ENCODE data around the gene LRRC36.
"Not testable (repeated sequence)": the region's sequence is repeated elsewhere in the genome, so short reads cannot be mapped to it uniquely, and the experiment has no call there.

The LRRC36 gene

GRCh38 chr16:67404740-67405226 lies 78.2 kb downstream of the LRRC36 start:
- no peaks in the 10 kb centered on the region for H3K36me3 ChIP-seq (ENCODE audit: insufficient read depth, low read length)
- no peak overlapping the region for H3K9ac ChIP-seq (ENCODE audit: low read depth, low read length)
- peaks cover 21% of the 10 kb centered on the region for H3K4me1 ChIP-seq (ENCODE audit: insufficient read depth, low read length)
- H3K9me3 ChIP-seq (ENCODE audit: control insufficient read depth, insufficient read depth, low read length): no peaks in the 10 kb centered on the region

- Histone ChIP-seq H3K9ac (ENCODE audit: low read depth, low read length) (no peak overlapping the region), H3K36me3 (ENCODE audit: insufficient read depth, low read length) (no peaks in the 10 kb centered on the region), H3K9me3 (ENCODE audit: control insufficient read depth, insufficient read depth, low read length) (no peaks in the 10 kb centered on the region), H3K4me1 (ENCODE audit: insufficient read depth, low read length) (peaks cover 21% of the 10 kb centered on the region)
Measured at GRCh38 chr16:67405336-67405735, 78.7 kb downstream of the LRRC36 start.

- Histone ChIP-seq H3K9ac (ENCODE audit: low read depth, low read length) (no peak overlapping the region), H3K36me3 (ENCODE audit: insufficient read depth, low read length) (no peaks in the 10 kb centered on the region), H3K4me1 (ENCODE audit: insufficient read depth, low read length) (peaks cover 21% of the 10 kb centered on the region)
Measured at GRCh38 chr16:67406111-67406971, 79.7 kb downstream of the LRRC36 start.

GRCh38 chr16:67407176-67407787 lies 80.7 kb downstream of the LRRC36 start:
- no peaks in the 10 kb centered on the region for H3K9me3 ChIP-seq (ENCODE audit: control insufficient read depth, insufficient read depth, low read length)
- H3K36me3 ChIP-seq (ENCODE audit: insufficient read depth, low read length): no peaks in the 10 kb centered on the region
- H3K4me1 ChIP-seq (ENCODE audit: insufficient read depth, low read length): peaks cover 21% of the 10 kb centered on the region
- H3K9ac ChIP-seq (ENCODE audit: low read depth, low read length): no peak overlapping the region

More at GRCh38 chr16:67406111-67406971, 79.7 kb downstream of the LRRC36 start:
- H3K9me3 ChIP-seq (ENCODE audit: control insufficient read depth, insufficient read depth, low read length): no peaks in the 10 kb centered on the region

- Histone ChIP-seq H3K36me3 (ENCODE audit: insufficient read depth, low read length) (no peaks in the 10 kb centered on the region), H3K9me3 (ENCODE audit: control insufficient read depth, insufficient read depth, low read length) (no peaks in the 10 kb centered on the region), H3K4me1 (ENCODE audit: insufficient read depth, low read length) (peaks cover 21% of the 10 kb centered on the region), H3K9ac (ENCODE audit: low read depth, low read length) (no peak overlapping the region)
Measured at GRCh38 chr16:67407788-67408452, 81.3 kb downstream of the LRRC36 start.

- no peaks in the 10 kb centered on the region for H3K9me3 ChIP-seq (ENCODE audit: control insufficient read depth, insufficient read depth, low read length)
- no peaks in the 10 kb centered on the region for H3K36me3 ChIP-seq (ENCODE audit: insufficient read depth, low read length)
- H3K4me1 ChIP-seq (ENCODE audit: insufficient read depth, low read length): peaks cover 29% of the 10 kb centered on the region
- no peak overlapping the region for H3K9ac ChIP-seq (ENCODE audit: low read depth, low read length)
Measured at GRCh38 chr16:67409631-67410030, 83.0 kb downstream of the LRRC36 start.

- Histone ChIP-seq H3K9me3 (ENCODE audit: control insufficient read depth, insufficient read depth, low read length) (no peaks in the 10 kb centered on the region), H3K4me1 (ENCODE audit: insufficient read depth, low read length) (peaks cover 23% of the 10 kb centered on the region), H3K36me3 (ENCODE audit: insufficient read depth, low read length) (no peaks in the 10 kb centered on the region), H3K9ac (ENCODE audit: low read depth, low read length) (no peak overlapping the region)
Measured at GRCh38 chr16:67411339-67411738, 84.7 kb downstream of the LRRC36 start.

GRCh38 chr16:67412294-67412693 lies 85.7 kb downstream of the LRRC36 start:
- H3K4me1 ChIP-seq (ENCODE audit: insufficient read depth, low read length): peaks cover 14% of the 10 kb centered on the region
- H3K36me3 ChIP-seq (ENCODE audit: insufficient read depth, low read length): no peaks in the 10 kb centered on the region
- no peaks in the 10 kb centered on the region for H3K9me3 ChIP-seq (ENCODE audit: control insufficient read depth, insufficient read depth, low read length)
- H3K9ac ChIP-seq (ENCODE audit: low read depth, low read length): no peak overlapping the region

- H3K36me3 ChIP-seq (ENCODE audit: insufficient read depth, low read length): no peaks in the 10 kb centered on the region
- no peak overlapping the region for H3K9ac ChIP-seq (ENCODE audit: low read depth, low read length)
- no peaks in the 10 kb centered on the region for H3K9me3 ChIP-seq (ENCODE audit: control insufficient read depth, insufficient read depth, low read length)
- H3K4me1 ChIP-seq (ENCODE audit: insufficient read depth, low read length): peaks cover 8% of the 10 kb centered on the region
Measured at GRCh38 chr16:67413978-67414911, 87.6 kb downstream of the LRRC36 start.

GRCh38 chr16:67415421-67415820 lies 88.8 kb downstream of the LRRC36 start:
- not testable (repeated sequence) for H3K4me1 ChIP-seq (ENCODE audit: insufficient read depth, low read length); H3K36me3 ChIP-seq (ENCODE audit: insufficient read depth, low read length); H3K9me3 ChIP-seq (ENCODE audit: control insufficient read depth, insufficient read depth, low read length)
- peak overlapping the region; percentile 74; the same call in 1 of the 2 replicates for H3K9ac ChIP-seq (ENCODE audit: low read depth, low read length)

GRCh38 chr16:67415872-67416793 lies 89.5 kb downstream of the LRRC36 start, which contains the start of gene ZDHHC1:
TSS of gene ZDHHC1 (minus strand) at chr16:67416477. CDS start at chr16:67407775, 8,702 bp downstream.
- H3K4me1 ChIP-seq (ENCODE audit: insufficient read depth, low read length): peaks cover 9% of the 10 kb centered on the region
- no peaks in the 10 kb centered on the region for H3K36me3 ChIP-seq (ENCODE audit: insufficient read depth, low read length)
- H3K9ac ChIP-seq (ENCODE audit: low read depth, low read length): peak within 1 kb of the TSS; percentile 74
- H3K9me3 ChIP-seq (ENCODE audit: control insufficient read depth, insufficient read depth, low read length): no peaks in the 10 kb centered on the region

- H3K9me3 ChIP-seq (ENCODE audit: control insufficient read depth, insufficient read depth, low read length): no peaks in the 10 kb centered on the region
- H3K4me1 ChIP-seq (ENCODE audit: insufficient read depth, low read length): peaks cover 19% of the 10 kb centered on the region
- no peaks in the 10 kb centered on the region for H3K36me3 ChIP-seq (ENCODE audit: insufficient read depth, low read length)
- no peak overlapping the region for H3K9ac ChIP-seq (ENCODE audit: low read depth, low read length)
Measured at GRCh38 chr16:67417333-67418061, 90.9 kb downstream of the LRRC36 start.

Measured in ES-I3 (cell line).